ENCODE results near the gene AMER2. TPM values are rescaled to one million over a fixed set of nuclear protein-coding genes. Genes with fewer than 3 reads are reported as not detected.

AMER2 gene
- polyA plus RNA-seq, 1 donor (not counting 4 experiments of a cell fraction or from before 2014, with no cell fraction given), result not detected

- no peak overlapping the region for H3K9ac ChIP-seq (ENCODE audit: control insufficient read depth, extremely low read depth, insufficient read depth, low read length)
- H3K4me1 ChIP-seq (ENCODE audit: control insufficient read depth, extremely low read depth, insufficient read depth, low read length), result no peaks in the 10 kb centered on the region
- no peaks in the 10 kb centered on the region for H3K9me1 ChIP-seq (ENCODE audit: control insufficient read depth, extremely low read depth, insufficient read depth, low read length)
- no peak overlapping the region for H3K4me3 ChIP-seq (ENCODE audit: control insufficient read depth in 2 of 3, extremely low read depth in 1 of 3, insufficient read depth in 2 of 3, low read depth in 1 of 3, low read length in 3 of 3)
- TF ChIP-seq EZH2 (IDR thresholded peaks at IDR 0.05; ENCODE audit: low read length), result no peak
- TF ChIP-seq, protein P1, sequence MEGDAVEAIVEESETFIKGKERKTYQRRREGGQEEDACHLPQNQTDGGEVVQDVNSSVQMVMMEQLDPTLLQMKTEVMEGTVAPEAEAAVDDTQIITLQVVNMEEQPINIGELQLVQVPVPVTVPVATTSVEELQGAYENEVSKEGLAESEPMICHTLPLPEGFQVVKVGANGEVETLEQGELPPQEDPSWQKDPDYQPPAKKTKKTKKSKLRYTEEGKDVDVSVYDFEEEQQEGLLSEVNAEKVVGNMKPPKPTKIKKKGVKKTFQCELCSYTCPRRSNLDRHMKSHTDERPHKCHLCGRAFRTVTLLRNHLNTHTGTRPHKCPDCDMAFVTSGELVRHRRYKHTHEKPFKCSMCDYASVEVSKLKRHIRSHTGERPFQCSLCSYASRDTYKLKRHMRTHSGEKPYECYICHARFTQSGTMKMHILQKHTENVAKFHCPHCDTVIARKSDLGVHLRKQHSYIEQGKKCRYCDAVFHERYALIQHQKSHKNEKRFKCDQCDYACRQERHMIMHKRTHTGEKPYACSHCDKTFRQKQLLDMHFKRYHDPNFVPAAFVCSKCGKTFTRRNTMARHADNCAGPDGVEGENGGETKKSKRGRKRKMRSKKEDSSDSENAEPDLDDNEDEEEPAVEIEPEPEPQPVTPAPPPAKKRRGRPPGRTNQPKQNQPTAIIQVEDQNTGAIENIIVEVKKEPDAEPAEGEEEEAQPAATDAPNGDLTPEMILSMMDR (optimal IDR thresholded peaks at IDR 0.05 in 1 of 3, IDR thresholded peaks at IDR 0.05 in 1 of 3, conservative IDR thresholded peaks at IDR 0.05 in 1 of 3; ENCODE audit: extremely low read depth in 1 of 3, insufficient read depth in 2 of 3, low read length in 3 of 3), result no peak
- no peak for DNase-seq (ENCODE audit: low read depth, low spot score)
- peaks cover 46% of the 10 kb centered on the region for H3K27me3 ChIP-seq (ENCODE audit: control insufficient read depth, extremely low read depth, insufficient read depth, low read length)
- no peak for FAIRE-seq
- H3K36me3 ChIP-seq (ENCODE audit: control insufficient read depth in 2 of 2, extremely low read depth in 1 of 2, insufficient read depth in 2 of 2, low read length in 2 of 2), result no peaks in the 10 kb centered on the region
- H3K27ac ChIP-seq (ENCODE audit: control insufficient read depth, insufficient read depth, low read length), result no peak overlapping the region
- no peak overlapping the region for H2AFZ ChIP-seq (ENCODE audit: control insufficient read depth, low read length)
- dilution Hi-C loops (cut with MboI; ENCODE audit: extremely low pct_ligation_motif_present, low sequenced_read_pairs), result no loop called here
- no peak overlapping the region for H3K4me2 ChIP-seq (ENCODE audit: control insufficient read depth, extremely low read depth, insufficient read depth, low read depth, low read length)
- no peaks in the 10 kb centered on the region for H3K9me3 ChIP-seq (ENCODE audit: control insufficient read depth, low read depth, low read length)
- no peaks in the 10 kb centered on the region for H3K79me2 ChIP-seq (ENCODE audit: control insufficient read depth, insufficient read depth, low read length)
- no peaks in the 10 kb centered on the region for H4K20me1 ChIP-seq (ENCODE audit: control insufficient read depth, extremely low read depth, insufficient read depth, low read length)
Measured at GRCh38 chr13:25175026-25175425, 2.9 kb upstream of the AMER2 start.

GRCh38 chr13:25174304-25174703 lies 2.2 kb upstream of the AMER2 start:
- Histone ChIP-seq H3K27me3 (ENCODE audit: control insufficient read depth, extremely low read depth, insufficient read depth, low read length) (peaks cover 53% of the 10 kb centered on the region), H3K36me3 (ENCODE audit: control insufficient read depth in 2 of 2, extremely low read depth in 1 of 2, insufficient read depth in 2 of 2, low read length in 2 of 2) (no peaks in the 10 kb centered on the region), H3K4me3 (ENCODE audit: control insufficient read depth in 2 of 3, extremely low read depth in 1 of 3, insufficient read depth in 2 of 3, low read depth in 1 of 3, low read length in 3 of 3) (no peak overlapping the region), H3K9me1 (ENCODE audit: control insufficient read depth, extremely low read depth, insufficient read depth, low read length) (no peaks in the 10 kb centered on the region), H3K9ac (ENCODE audit: control insufficient read depth, extremely low read depth, insufficient read depth, low read length) (no peak overlapping the region), H3K4me2 (ENCODE audit: control insufficient read depth, extremely low read depth, insufficient read depth, low read depth, low read length) (no peak overlapping the region), H3K79me2 (ENCODE audit: control insufficient read depth, insufficient read depth, low read length) (no peaks in the 10 kb centered on the region), H2AFZ (ENCODE audit: control insufficient read depth, low read length) (no peak overlapping the region), H3K9me3 (ENCODE audit: control insufficient read depth, low read depth, low read length) (no peaks in the 10 kb centered on the region), H4K20me1 (ENCODE audit: control insufficient read depth, extremely low read depth, insufficient read depth, low read length) (no peaks in the 10 kb centered on the region), H3K4me1 (ENCODE audit: control insufficient read depth, extremely low read depth, insufficient read depth, low read length) (no peaks in the 10 kb centered on the region), H3K27ac (ENCODE audit: control insufficient read depth, insufficient read depth, low read length) (no peak overlapping the region)
- FAIRE-seq (no peak), DNase-seq (ENCODE audit: low read depth, low spot score) (no peak)
- dilution Hi-C loops (cut with MboI; ENCODE audit: extremely low pct_ligation_motif_present, low sequenced_read_pairs), result no loop called here
- no peak for TF ChIP-seq EZH2 (IDR thresholded peaks at IDR 0.05; ENCODE audit: low read length)
- TF ChIP-seq, protein P1 (optimal IDR thresholded peaks at IDR 0.05 in 1 of 3, IDR thresholded peaks at IDR 0.05 in 1 of 3, conservative IDR thresholded peaks at IDR 0.05 in 1 of 3; ENCODE audit: extremely low read depth in 1 of 3, insufficient read depth in 2 of 3, low read length in 3 of 3), result no peak

Data from keratinocyte (primary cell).